Calu3 (cell line): ENCODE measurements around the gene VAV1. TPM values are rescaled to one million over a fixed set of nuclear protein-coding genes. Genes with fewer than 3 reads are reported as not detected.

Source experiments
- BruUV-seq: library from RNA; stranded (reverse); fragments of 400-500 nt; replicated peaks from 2 replicates; lab custom pipeline; 2021; lab: Mats Ljungman, UMichigan
- CTCF ChIA-PET: fragments of 300-600 bp; sonication (Branson Sonifier 250); formaldehyde crosslinking; loops from one replicate; lab custom pipeline; 2022; ENCODE audit warnings: antibody characterized with exemption; lab: Charles Lee
- DNase-seq: peaks from one replicate; pipeline ENCODE4 v3.0.0; 2022
- H3K27ac Mint-ChIP-seq: one replicate; pipeline ENCODE4 v1.8.0; 2022; ENCODE audit warnings: mixed read lengths; ENCODE audit not compliant: unreplicated experiment
- H3K27me3 Mint-ChIP-seq: one replicate; pipeline ENCODE4 v1.8.0; 2022; ENCODE audit warnings: mixed read lengths; ENCODE audit not compliant: unreplicated experiment
- H3K36me3 Mint-ChIP-seq: one replicate; pipeline ENCODE4 v1.8.0; 2022; ENCODE audit warnings: mild to moderate bottlenecking, moderate library complexity, mixed read lengths; ENCODE audit not compliant: insufficient read depth, unreplicated experiment
- H3K4me1 Mint-ChIP-seq: one replicate; pipeline ENCODE4 v1.8.0; 2022; ENCODE audit warnings: mild to moderate bottlenecking, low read depth, mixed read lengths; ENCODE audit not compliant: unreplicated experiment
- H3K4me3 Mint-ChIP-seq: one replicate; pipeline ENCODE4 v1.8.0; 2022; ENCODE audit warnings: mild to moderate bottlenecking, low read depth, moderate library complexity, mixed read lengths; ENCODE audit not compliant: unreplicated experiment
- H3K9me3 Mint-ChIP-seq: one replicate; pipeline ENCODE4 v1.8.0; 2022; ENCODE audit warnings: low read depth, mixed read lengths; ENCODE audit not compliant: unreplicated experiment
- CTCF ChIP-seq: fragments of 200-600 bp; IDR thresholded peaks from one replicate; pipeline ENCODE4 v1.8.0; 2022; ENCODE audit warnings: antibody characterized with exemption; ENCODE audit not compliant: unreplicated experiment
- intact Hi-C: fragments of 100-400 bp; cut with micrococcal nuclease; formaldehyde crosslinking; loops from one replicate; pipeline ENCODE4 v1.10.0; 2022; ENCODE audit not compliant: unreplicated experiment
- total RNA-seq: library from RNA; stranded (reverse); gene quantifications from 2 replicates; pipeline ENCODE4 v1.2.3, GENCODE V29; 2022

Gene VAV1
- total RNA-seq, 1 experiment from 2014 or later = 0.28 TPM

- CTCF ChIA-PET = no interaction called here
- H3K4me3 Mint-ChIP-seq = no peak overlapping the region
These were observed 44.7 kb downstream of the VAV1 start for GRCh38 chr19:6817179-6817578.

DNA sequence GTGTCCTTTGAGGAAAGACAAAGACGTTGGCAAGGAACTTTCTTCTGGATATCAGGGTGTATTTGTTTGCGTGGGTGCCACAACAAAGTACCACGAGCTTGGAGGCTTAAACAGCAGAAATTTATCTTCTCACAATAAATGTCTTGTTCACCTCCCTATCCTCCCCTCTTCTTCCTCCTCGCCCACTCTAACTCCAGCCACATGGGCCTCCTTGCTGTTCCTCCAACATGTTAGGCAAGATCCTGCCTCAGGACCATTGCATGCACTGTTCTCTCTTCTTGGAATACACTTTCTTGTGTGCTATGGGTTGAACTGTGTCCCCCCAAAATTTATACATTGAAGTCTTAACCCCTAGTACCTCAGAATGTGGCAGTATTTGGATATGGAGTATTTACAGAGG, 45.7 kb downstream of the VAV1 start:
- DNase-seq = no peak
- H3K9me3 Mint-ChIP-seq = peaks cover 3% of the 10 kb centered on the region
- no peak overlapping the region for H3K4me3 Mint-ChIP-seq
- H3K27ac Mint-ChIP-seq = no peak overlapping the region
- no TSS peak for BruUV-seq
- H3K27me3 Mint-ChIP-seq = no peaks in the 10 kb centered on the region
- CTCF ChIA-PET = no interaction called here
- H3K36me3 Mint-ChIP-seq = no peaks in the 10 kb centered on the region
- no peak for TF ChIP-seq CTCF
- intact Hi-C loops = no loop called here
- peaks cover 8% of the 10 kb centered on the region for H3K4me1 Mint-ChIP-seq

More at GRCh38 chr19:6817179-6817578, 44.7 kb downstream of the VAV1 start:
- Mint-ChIP-seq H3K27ac (no peak overlapping the region), H3K36me3 (peaks cover 5% of the 10 kb centered on the region), H3K4me1 (peaks cover 9% of the 10 kb centered on the region), H3K27me3 (no peaks in the 10 kb centered on the region), H3K9me3 (peaks cover 3% of the 10 kb centered on the region)
- no TSS peak for BruUV-seq
- DNase-seq = no peak
- TF ChIP-seq CTCF = no peak
- intact Hi-C loops = no loop called here

GRCh38 chr19:6819323-6819722, 46.8 kb downstream of the VAV1 start:
- CTCF ChIA-PET = no interaction called here
- BruUV-seq = no TSS peak
- intact Hi-C loops = no loop called here

DNA sequence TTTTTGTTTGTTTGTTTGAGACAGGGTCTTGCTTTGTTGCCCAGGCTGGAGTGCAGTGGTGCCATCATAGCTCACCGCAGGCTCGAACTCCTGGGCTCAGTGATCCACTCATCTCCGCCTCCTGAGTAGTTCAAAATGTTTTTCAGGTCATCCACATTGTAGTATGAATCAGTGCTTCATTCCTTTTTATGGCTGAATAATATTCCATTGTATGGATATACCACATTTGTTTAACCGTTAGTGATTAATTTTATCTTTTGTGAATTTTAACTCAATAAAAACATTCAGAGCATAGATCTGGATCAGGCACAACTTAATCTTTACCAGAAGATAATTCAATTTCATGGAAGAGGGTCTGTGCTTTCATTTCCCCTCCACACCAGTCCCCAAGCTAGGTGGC, 47.7 kb downstream of the VAV1 start:
- no peaks in the 10 kb centered on the region for H3K27me3 Mint-ChIP-seq
- no TSS peak for BruUV-seq
- H3K4me3 Mint-ChIP-seq = no peak overlapping the region
- CTCF ChIA-PET = no interaction called here
- no peak for TF ChIP-seq CTCF
- no peaks in the 10 kb centered on the region for H3K4me1 Mint-ChIP-seq
- no peak overlapping the region for H3K27ac Mint-ChIP-seq
- DNase-seq = no peak
- peaks cover 3% of the 10 kb centered on the region for H3K9me3 Mint-ChIP-seq
- intact Hi-C loops = no loop called here
- no peaks in the 10 kb centered on the region for H3K36me3 Mint-ChIP-seq

More at GRCh38 chr19:6819323-6819722, 46.8 kb downstream of the VAV1 start:
- H3K27me3 Mint-ChIP-seq = no peaks in the 10 kb centered on the region
- H3K36me3 Mint-ChIP-seq = no peaks in the 10 kb centered on the region
- no peak overlapping the region for H3K4me3 Mint-ChIP-seq
- DNase-seq = no peak
- peaks cover 6% of the 10 kb centered on the region for H3K4me1 Mint-ChIP-seq
- no peak for TF ChIP-seq CTCF
- H3K27ac Mint-ChIP-seq = no peak overlapping the region
- H3K9me3 Mint-ChIP-seq = peaks cover 3% of the 10 kb centered on the region
